OCI-LY1 (cell line): Measurements from ENCODE around the gene SYNE2.

Source experiments
- H2AFZ ChIP-seq: fragments of 200-600 bp; sonication (generic), shearing (Covaris generic); 2 replicates; pipeline ENCODE4 v1.6.0; 2014; ENCODE audit warnings: antibody characterized with exemption, mild to moderate bottlenecking, low read length
- H3F3A ChIP-seq: fragments of 200-600 bp; sonication (generic), shearing (Covaris generic); 2 replicates; pipeline ENCODE4 v1.6.0; 2014; ENCODE audit warnings: mild to moderate bottlenecking, antibody characterized with exemption, low read length, moderate library complexity; ENCODE audit not compliant: insufficient read depth
- H3K27ac ChIP-seq: fragments of 200-600 bp; sonication (generic); 2 replicates; pipeline ENCODE4 v1.5.1; 2014; ENCODE audit warnings: low read length, mixed run types, mild to moderate bottlenecking, low read depth; ENCODE audit not compliant: poor library complexity, severe bottlenecking
- H3K27me3 ChIP-seq: fragments of 200-600 bp; sonication (generic); 2 replicates; pipeline ENCODE4 v1.6.0; 2014; ENCODE audit warnings: antibody characterized with exemption, mild to moderate bottlenecking, low read length, moderate library complexity; ENCODE audit not compliant: insufficient read depth
- H3K36me3 ChIP-seq: fragments of 200-600 bp; sonication (generic); 2 replicates; pipeline ENCODE4 v1.6.1; 2014; ENCODE audit warnings: mild to moderate bottlenecking, antibody characterized with exemption, low read length, moderate library complexity, mixed read lengths; ENCODE audit not compliant: insufficient read depth
- H3K4me1 ChIP-seq: fragments of 200-600 bp; sonication (generic); 2 replicates; pipeline ENCODE4 v1.5.1; 2014; ENCODE audit warnings: mild to moderate bottlenecking, low read length, moderate library complexity; ENCODE audit not compliant: insufficient read depth, severe bottlenecking
- H3K4me2 ChIP-seq: fragments of 200-600 bp; sonication (generic), shearing (Covaris generic); 2 replicates; pipeline ENCODE4 v1.6.1; 2014; ENCODE audit warnings: low read length
- H3K4me3 ChIP-seq: fragments of 200-600 bp; sonication (generic); 2 replicates; pipeline ENCODE4 v1.5.1; 2014; ENCODE audit warnings: low read length, low read depth, mild to moderate bottlenecking, mixed read lengths; ENCODE audit not compliant: poor library complexity, severe bottlenecking
- H3K79me2 ChIP-seq: fragments of 200-600 bp; shearing (Covaris generic); 2 replicates; pipeline ENCODE4 v1.6.1; 2016; ENCODE audit warnings: mixed run types, low read length, mixed read lengths; ENCODE audit not compliant: insufficient read depth
- H3K9ac ChIP-seq: fragments of 200-600 bp; sonication (generic), shearing (Covaris generic); 2 replicates; pipeline ENCODE4 v1.6.1; 2014; ENCODE audit warnings: mild to moderate bottlenecking, low read length, mixed read lengths
- H3K9me2 ChIP-seq: fragments of 200-600 bp; sonication (generic), shearing (Covaris generic); 2 replicates; pipeline ENCODE4 v1.6.1; 2014; ENCODE audit warnings: low read depth, mild to moderate bottlenecking, low read length, mixed read lengths
- H3K9me3 ChIP-seq: fragments of 200-600 bp; shearing (Covaris generic); 2 replicates; pipeline ENCODE4 v1.6.1; 2014; ENCODE audit warnings: low read length, mixed read lengths
- H4K20me1 ChIP-seq: fragments of 200-600 bp; sonication (generic), shearing (Covaris generic); 2 replicates; pipeline ENCODE4 v1.6.0; 2016; ENCODE audit warnings: mild to moderate bottlenecking, low read length; ENCODE audit not compliant: insufficient read depth
- CTCF ChIP-seq: fragments of 200-600 bp; sonication (generic), shearing (Covaris generic); IDR thresholded peaks from 2 replicates; pipeline ENCODE4 v1.5.1; 2017; ENCODE audit warnings: mild to moderate bottlenecking, antibody characterized with exemption, low read length, moderate library complexity, mixed read lengths
- EZH2 ChIP-seq: fragments of 200-600 bp; sonication (generic), shearing (Covaris generic); IDR thresholded peaks from 2 replicates; pipeline ENCODE4 v1.8.0; 2017; ENCODE audit warnings: borderline replicate concordance, mixed run types, mild to moderate bottlenecking, antibody characterized with exemption, low read length, moderate library complexity, mixed read lengths

SYNE2 gene

DNA sequence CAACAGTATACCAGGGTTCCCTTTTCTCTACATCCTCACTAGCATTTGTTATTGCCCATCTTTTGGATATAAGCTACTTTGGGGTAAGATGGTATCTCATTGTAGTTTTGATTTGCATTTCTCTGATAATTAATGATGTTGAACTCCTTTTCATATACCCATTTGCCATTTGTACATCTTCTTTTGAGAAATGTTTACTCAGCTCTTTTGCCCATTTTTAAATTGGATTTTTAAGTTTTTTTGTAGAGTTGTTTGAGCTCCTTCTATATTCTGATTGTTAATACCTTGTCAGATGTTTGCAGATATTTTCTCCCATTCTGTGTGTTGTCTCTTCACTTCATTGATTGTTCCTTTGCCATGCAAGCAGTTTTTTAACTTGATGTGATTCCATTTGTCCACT is 419.2 kb downstream of the SYNE2 start:
- Histone ChIP-seq H3K27ac (no peak overlapping the region), H3F3A (no peaks in the 10 kb centered on the region), H2AFZ (no peak overlapping the region), H4K20me1 (no peaks in the 10 kb centered on the region), H3K9ac (no peak overlapping the region), H3K4me1 (no peaks in the 10 kb centered on the region), H3K9me3 (no peaks in the 10 kb centered on the region), H3K4me3 (no peak overlapping the region), H3K4me2 (no peak overlapping the region), H3K9me2 (no peaks in the 10 kb centered on the region), H3K36me3 (peaks cover 48% of the 10 kb centered on the region), H3K27me3 (no peaks in the 10 kb centered on the region), H3K79me2 (no peaks in the 10 kb centered on the region)
- TF ChIP-seq CTCF (no peak), EZH2 (no peak)
